A549 (cell line): Measurements from ENCODE around the gene MZT2B. TPM values are rescaled to one million over a fixed set of nuclear protein-coding genes. Genes with fewer than 3 reads are reported as not detected.
A peak's percentile ranks its signal among the peaks of the same experiment; 100 is the strongest.
"Not testable (repeated sequence)": the region's sequence is repeated elsewhere in the genome, so short reads cannot be mapped to it uniquely, and the experiment has no call there.

Experiments
- ATAC-seq, 2 experiments: fragments of 200-7000 bp in 1 of 2; fragments of >200 bp in 1 of 2; cut with Nextera tagmentation in 1 of 2; cut with Tn5 transposase in 1 of 2; 3 replicates each; pipeline versions ENCODE4 v1.8.0 to v1.9.1; 2018 to 2020; ENCODE audit warnings: mild to moderate bottlenecking in 1 of 2, moderate library complexity in 1 of 2
- CTCF ChIA-PET: fragments of 300-600 bp; sonication (Branson Sonifier 250); formaldehyde crosslinking; extraction: SDS; loops from one replicate; lab custom pipeline; 2021; ENCODE audit warnings: antibody characterized with exemption, inconsistent platforms; lab: Yijun Ruan, JAX
- POLR2A ChIA-PET: fragments of 350-600 bp; formaldehyde crosslinking; extraction: SDS; loops from one replicate; lab custom pipeline; 2021; ENCODE audit warnings: antibody characterized with exemption, inconsistent platforms; lab: Yijun Ruan, JAX
- DNase-seq, 2 experiments: peaks; one replicate each; pipeline versions ENCODE4 v3.0.0 to v3.0.0-alpha.2; 2011 to 2016; ENCODE audit warnings: low read depth in 1 of 2, low spot score in 1 of 2
- FAIRE-seq: peaks from 2 replicates; lab custom pipeline; 2011; peaks lifted over from hg19 to GRCh38; lab: Jason Lieb, UNC
- H3K27ac ChIP-seq, 2 experiments: fragments of >200 bp; sonication (Bioruptor Twin); formaldehyde crosslinking; 3 replicates each; pipeline ENCODE4 v1.5.1; 2016 to 2017
- H3K4me1 ChIP-seq: fragments of >200 bp; sonication (Bioruptor Twin); formaldehyde crosslinking; 3 replicates; pipeline ENCODE4 v1.6.1; 2016
- H3K4me2 ChIP-seq: fragments of >200 bp; sonication (Bioruptor Twin); formaldehyde crosslinking; 3 replicates; pipeline ENCODE4 v1.6.1; 2016
- H3K4me3 ChIP-seq: fragments of >200 bp; sonication (Bioruptor Twin); formaldehyde crosslinking; 3 replicates; pipeline ENCODE4 v1.5.1; 2016
- H3K9me3 ChIP-seq: fragments of >200 bp; sonication (Bioruptor Twin); formaldehyde crosslinking; 3 replicates; pipeline ENCODE4 v1.6.1; 2016
- CBX2 ChIP-seq: fragments of 200-600 bp; sonication (generic); IDR thresholded peaks from 2 replicates; pipeline ENCODE4 v1.6.1; 2016; ENCODE audit warnings: low read depth, mild to moderate bottlenecking, borderline replicate concordance
- CHD2 ChIP-seq: fragments of 150-350 bp; IDR thresholded peaks from 2 replicates; pipeline ENCODE4 v1.6.1; 2014; ENCODE audit warnings: low read length; ENCODE audit not compliant: partially characterized antibody
- CHD4 ChIP-seq: fragments of 200-600 bp; sonication (generic); IDR thresholded peaks from 2 replicates; pipeline ENCODE4 v1.6.1; 2016; ENCODE audit warnings: antibody characterized with exemption, mild to moderate bottlenecking, borderline replicate concordance
- EP300 ChIP-seq, 2 experiments: fragments of >200 bp; sonication (Bioruptor Twin); formaldehyde crosslinking; IDR thresholded peaks; 2 replicates in 1 of 2; 3 replicates in 1 of 2; pipeline ENCODE4 v1.6.1; 2016 to 2017
- FOSB ChIP-seq: fragments of 250-450 bp; sonication (Bioruptor Pico); IDR thresholded peaks from 2 replicates; pipeline ENCODE4 v1.5.0; 2020; ENCODE audit warnings: mild to moderate bottlenecking, moderate library complexity
- FOXS1 ChIP-seq: fragments of 250-450 bp; sonication (Bioruptor Pico); IDR thresholded peaks from 2 replicates; pipeline ENCODE4 v1.5.0; 2020; ENCODE audit warnings: mild to moderate bottlenecking, moderate library complexity
- HOXB13 ChIP-seq: fragments of 250-450 bp; sonication (Bioruptor Pico); IDR thresholded peaks from 2 replicates; pipeline ENCODE4 v1.5.0; 2020; ENCODE audit warnings: low read depth, mild to moderate bottlenecking, moderate library complexity
- KDM5A ChIP-seq: fragments of 200-600 bp; sonication (generic); IDR thresholded peaks from 2 replicates; pipeline ENCODE4 v1.6.1; 2016; ENCODE audit warnings: antibody characterized with exemption, mild to moderate bottlenecking
- MYC ChIP-seq: IDR thresholded peaks from 2 replicates; pipeline ENCODE4 v1.6.1; 2012; ENCODE audit warnings: mild to moderate bottlenecking, inconsistent platforms, low read length, improper control_type of control experiment, borderline replicate concordance
- NPAS2 ChIP-seq: fragments of 250-450 bp; sonication (Bioruptor Pico); IDR thresholded peaks from 2 replicates; pipeline ENCODE4 v1.8.0; 2022; ENCODE audit warnings: mild to moderate bottlenecking, moderate library complexity, borderline replicate concordance
- PHF8 ChIP-seq: fragments of 200-600 bp; sonication (generic); IDR thresholded peaks from 2 replicates; pipeline ENCODE4 v1.6.1; 2016; ENCODE audit warnings: low read depth, mild to moderate bottlenecking, antibody characterized with exemption, moderate library complexity, borderline replicate concordance
- RAD21 ChIP-seq, 2 experiments: fragments of >200 bp in 1 of 2; sonication (Bioruptor Twin) in 1 of 2; formaldehyde crosslinking in 1 of 2; IDR thresholded peaks in 1 of 2; conservative IDR thresholded peaks in 1 of 2; 2 replicates in 1 of 2; 3 replicates in 1 of 2; pipeline ENCODE4 v1.6.1; 2012 to 2018; ENCODE audit warnings: inconsistent platforms in 1 of 2
- RARB ChIP-seq: fragments of 250-450 bp; sonication (Bioruptor Pico); IDR thresholded peaks from 2 replicates; pipeline ENCODE4 v1.8.0; 2021; ENCODE audit warnings: mild to moderate bottlenecking, moderate library complexity
- RNF2 ChIP-seq: fragments of 200-600 bp; sonication (generic); IDR thresholded peaks from 2 replicates; pipeline ENCODE4 v1.6.1; 2016; ENCODE audit warnings: low read depth, mild to moderate bottlenecking, antibody characterized with exemption, moderate library complexity, borderline replicate concordance
- SREBF2 ChIP-seq: fragments of 450-650 bp; IDR thresholded peaks from 2 replicates; pipeline ENCODE4 v1.6.1; 2014; ENCODE audit warnings: mild to moderate bottlenecking, moderate library complexity
- ZNF302 ChIP-seq: fragments of 250-450 bp; sonication (Bioruptor Pico); IDR thresholded peaks from 2 replicates; pipeline ENCODE4 v1.9.0; 2021; ENCODE audit warnings: inconsistent platforms, mild to moderate bottlenecking, moderate library complexity
- ZSCAN20 ChIP-seq: fragments of 250-450 bp; sonication (Bioruptor Pico); IDR thresholded peaks from 2 replicates; pipeline ENCODE4 v1.8.0; 2022; ENCODE audit warnings: mild to moderate bottlenecking, moderate library complexity
- WGBS: methylation state at CpG from one replicate; pipeline ENCODE4 v1.1.6; 2017; ENCODE audit errors: missing lambda C conversion rate; 5-methylcytosine and 5-hydroxymethylcytosine counted together
- polyA plus RNA-seq, 4 experiments: library from polyadenylated mRNA; depleted of rRNA in 3 of 4; stranded (reverse); fragments of >200 nt; fragmentation: RNase III in 1 of 4; extraction: RNeasy Plus Mini Kit Qiagen cat#74134 plus additional on column Dnase treatment in 1 of 4; gene quantifications; 2 replicates in 3 of 4; 3 replicates in 1 of 4; pipeline ENCODE4 v1.2.3, GENCODE V29; 2011 to 2017
- TF ChIP-seq, protein P1 (sequence below): fragments of 250-450 bp; sonication (Bioruptor Pico); IDR thresholded peaks from 2 replicates; pipeline ENCODE4 v1.5.0; 2021; ENCODE audit warnings: mild to moderate bottlenecking, moderate library complexity, borderline replicate concordance
- TF ChIP-seq, protein P2 (sequence below): fragments of 450-650 bp; IDR thresholded peaks from 2 replicates; pipeline ENCODE4 v1.6.1; 2014; ENCODE audit warnings: antibody characterized with exemption
- TF ChIP-seq, protein P3 (sequence below): fragments of >200 bp; sonication (Bioruptor Twin); formaldehyde crosslinking; IDR thresholded peaks from 2 replicates; pipeline ENCODE4 v1.6.1; 2016
- TF ChIP-seq, protein P4 (sequence below): IDR thresholded peaks from 2 replicates; pipeline ENCODE4 v1.6.1; 2012

Gene MZT2B
- polyA plus RNA-seq, 2 of the 4 experiments (the other 2 are of a cell fraction): 102 to 273 TPM

DNA sequence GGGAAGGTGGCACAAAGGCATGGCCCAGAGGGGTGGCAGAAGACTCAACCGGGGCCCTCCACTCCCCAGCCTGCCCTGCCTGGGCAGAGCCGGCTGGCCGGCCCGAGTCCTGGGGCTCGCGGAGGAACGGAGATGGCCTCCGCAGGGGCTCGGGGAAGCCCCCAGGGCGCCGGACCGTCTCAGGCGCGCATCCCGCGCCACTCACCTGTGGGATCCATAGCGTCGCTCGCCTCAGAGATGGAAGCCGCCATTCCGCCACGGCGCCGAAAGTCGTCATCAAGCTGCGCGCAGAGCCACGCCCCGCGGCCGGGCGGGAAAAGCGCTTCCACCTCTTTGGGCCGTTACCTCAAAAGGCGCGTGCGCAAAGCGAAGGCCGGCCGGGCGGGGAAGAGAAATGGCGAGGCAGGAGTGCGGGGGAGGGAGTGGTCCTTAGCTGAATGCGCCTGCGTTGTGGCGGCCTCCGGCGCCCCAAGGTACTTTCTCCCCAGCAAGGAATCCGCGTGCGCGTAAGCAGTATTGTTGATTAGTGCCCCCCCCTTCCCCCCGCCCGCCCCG lies 660 bp upstream of the MZT2B start, which contains the start of gene SMPD4 (continued):
- TF ChIP-seq CHD4: no peak
- TF ChIP-seq FOSB (CRISPR knock-in tag): no peak
- TF ChIP-seq RAD21 (conservative IDR thresholded peaks at IDR 0.05 in 1 of 2, IDR thresholded peaks at IDR 0.05 in 1 of 2): no peak
- no peak for TF ChIP-seq EP300 (IDR thresholded peaks at IDR 0.05)
- TF ChIP-seq KDM5A: peak; percentile 99
- TF ChIP-seq ZNF302 (CRISPR knock-in tag): no peak
- TF ChIP-seq, protein P1, sequence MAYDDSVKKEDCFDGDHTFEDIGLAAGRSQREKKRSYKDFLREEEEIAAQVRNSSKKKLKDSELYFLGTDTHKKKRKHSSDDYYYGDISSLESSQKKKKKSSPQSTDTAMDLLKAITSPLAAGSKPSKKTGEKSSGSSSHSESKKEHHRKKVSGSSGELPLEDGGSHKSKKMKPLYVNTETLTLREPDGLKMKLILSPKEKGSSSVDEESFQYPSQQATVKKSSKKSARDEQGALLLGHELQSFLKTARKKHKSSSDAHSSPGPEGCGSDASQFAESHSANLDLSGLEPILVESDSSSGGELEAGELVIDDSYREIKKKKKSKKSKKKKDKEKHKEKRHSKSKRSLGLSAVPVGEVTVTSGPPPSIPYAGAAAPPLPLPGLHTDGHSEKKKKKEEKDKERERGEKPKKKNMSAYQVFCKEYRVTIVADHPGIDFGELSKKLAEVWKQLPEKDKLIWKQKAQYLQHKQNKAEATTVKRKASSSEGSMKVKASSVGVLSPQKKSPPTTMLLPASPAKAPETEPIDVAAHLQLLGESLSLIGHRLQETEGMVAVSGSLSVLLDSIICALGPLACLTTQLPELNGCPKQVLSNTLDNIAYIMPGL: no peak
- TF ChIP-seq CBX2: no peak
- TF ChIP-seq, protein P2, sequence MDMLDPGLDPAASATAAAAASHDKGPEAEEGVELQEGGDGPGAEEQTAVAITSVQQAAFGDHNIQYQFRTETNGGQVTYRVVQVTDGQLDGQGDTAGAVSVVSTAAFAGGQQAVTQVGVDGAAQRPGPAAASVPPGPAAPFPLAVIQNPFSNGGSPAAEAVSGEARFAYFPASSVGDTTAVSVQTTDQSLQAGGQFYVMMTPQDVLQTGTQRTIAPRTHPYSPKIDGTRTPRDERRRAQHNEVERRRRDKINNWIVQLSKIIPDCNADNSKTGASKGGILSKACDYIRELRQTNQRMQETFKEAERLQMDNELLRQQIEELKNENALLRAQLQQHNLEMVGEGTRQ: no peak
- TF ChIP-seq SREBF2: no peak

DNA sequence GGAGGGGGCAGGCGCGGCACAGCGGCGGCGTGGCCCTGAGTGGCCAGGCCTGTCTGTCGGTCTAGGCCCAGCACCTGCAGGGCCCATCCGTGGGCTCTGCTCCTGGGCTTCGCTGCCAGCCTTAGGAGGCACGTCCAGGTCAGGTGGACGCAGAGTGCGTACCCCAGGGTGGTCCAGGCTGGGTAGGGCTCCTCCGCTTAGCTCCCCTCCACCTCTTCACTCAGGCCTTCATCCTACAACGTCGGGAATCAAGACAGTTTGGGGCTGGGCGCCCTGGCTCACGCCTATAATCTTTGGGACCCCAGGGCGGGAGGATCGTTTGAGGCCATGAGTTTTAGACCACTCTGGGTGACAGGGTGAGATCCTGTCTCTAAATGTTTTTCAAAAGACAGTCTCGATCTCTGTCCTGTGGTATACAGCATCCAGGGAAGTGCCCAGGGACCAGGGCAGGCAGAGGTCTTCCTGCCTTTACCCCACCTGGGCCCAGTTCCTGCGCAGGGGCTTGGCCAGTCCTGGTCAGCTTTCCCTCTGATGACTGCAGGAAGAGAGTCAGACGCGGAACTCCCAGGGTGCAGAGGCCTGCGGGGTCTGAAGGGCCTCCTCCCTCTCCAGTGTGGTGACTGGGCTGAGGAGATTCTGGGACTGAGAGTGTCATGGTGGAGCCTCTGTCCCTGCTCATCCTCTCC lies 907 bp downstream of the MZT2B start:
- H3K9me3 ChIP-seq, FAIRE-seq, DNase-seq, H3K4me1 ChIP-seq: not testable (repeated sequence)
- 2% methylated on average over 6 of the region's 23 CpGs for WGBS
- Histone ChIP-seq H3K27ac (peak overlapping the region; percentile 93 to 99), H3K4me3 (peak overlapping the region; percentile 99), H3K4me2 (peak overlapping the region; percentile 98)
- ATAC-seq: peak; percentile 15 to 40; a peak in 5 of 6 replicates
- ChIA-PET POLR2A (interaction anchor here (2.1 kb wide), 2 partner anchors 154 to 159 kb away, joined by 8 to 24 read pairs; partner anchors contain the start of gene IMP4), CTCF (interaction anchor here (0.7 to 6.0 kb wide), 8 partner anchors 10 to 159 kb away, joined by 3 to 96 read pairs (median 6); partner anchors contain the start of gene IMP4)

DNA sequence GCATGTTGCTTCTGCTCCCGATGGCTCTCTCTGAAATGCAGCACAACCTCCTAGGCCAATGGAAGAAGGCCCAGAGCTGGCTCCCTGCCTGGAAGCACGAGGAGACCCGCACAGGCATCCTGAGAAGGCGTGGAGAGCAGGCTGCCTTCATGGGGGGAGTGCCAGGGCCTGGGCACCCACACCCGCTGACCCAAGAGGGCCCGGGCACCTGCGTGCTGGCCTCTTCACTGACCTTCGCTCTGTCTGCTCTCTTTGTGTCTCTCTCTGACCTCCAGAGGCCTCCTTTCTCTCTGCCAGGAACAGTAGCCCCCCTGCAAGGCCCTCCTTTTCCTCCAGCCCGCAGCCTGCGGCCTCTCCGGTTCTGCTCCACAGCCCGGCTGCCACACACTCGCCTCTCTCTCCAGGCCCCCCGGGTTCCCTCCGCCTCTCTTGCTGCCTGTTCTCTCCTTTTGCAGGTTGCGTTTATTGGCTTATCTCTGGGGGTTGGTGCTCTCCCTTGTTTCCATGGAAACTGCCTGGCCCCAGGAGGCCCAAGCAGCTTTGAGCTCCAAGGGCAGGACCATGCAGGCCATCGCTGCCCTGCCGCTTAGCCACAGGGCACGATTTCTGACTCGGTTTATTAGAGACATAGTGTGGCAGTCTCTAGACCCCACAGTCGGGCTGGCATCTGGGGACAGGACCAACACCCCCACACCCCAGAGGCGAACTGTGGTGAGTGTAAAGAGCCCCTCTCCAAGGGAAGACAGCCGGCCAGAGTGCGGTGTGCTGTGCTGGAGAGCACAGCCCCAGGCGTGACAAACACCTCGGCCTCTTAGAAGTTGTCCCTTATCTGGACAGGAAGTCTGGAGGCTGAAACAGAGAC lies 1.7 kb downstream of the MZT2B start:
- TF ChIP-seq, protein P3, sequence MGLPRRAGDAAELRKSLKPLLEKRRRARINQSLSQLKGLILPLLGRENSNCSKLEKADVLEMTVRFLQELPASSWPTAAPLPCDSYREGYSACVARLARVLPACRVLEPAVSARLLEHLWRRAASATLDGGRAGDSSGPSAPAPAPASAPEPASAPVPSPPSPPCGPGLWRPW: no peak
- no peak for TF ChIP-seq HOXB13 (CRISPR knock-in tag)
- no peak for TF ChIP-seq FOXS1 (CRISPR knock-in tag)
- no peak for TF ChIP-seq NPAS2
- TF ChIP-seq ZSCAN20 (CRISPR knock-in tag): no peak
- no peak for TF ChIP-seq MYC
- no peak for TF ChIP-seq CHD2
- TF ChIP-seq PHF8: no peak
- no peak for TF ChIP-seq RNF2
- no peak for TF ChIP-seq RARB (CRISPR knock-in tag)
- TF ChIP-seq, protein P4, sequence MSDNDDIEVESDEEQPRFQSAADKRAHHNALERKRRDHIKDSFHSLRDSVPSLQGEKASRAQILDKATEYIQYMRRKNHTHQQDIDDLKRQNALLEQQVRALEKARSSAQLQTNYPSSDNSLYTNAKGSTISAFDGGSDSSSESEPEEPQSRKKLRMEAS: no peak
- TF ChIP-seq RAD21 (conservative IDR thresholded peaks at IDR 0.05 in 1 of 2, IDR thresholded peaks at IDR 0.05 in 1 of 2): no peak
- no peak for FAIRE-seq
- WGBS: 82% methylated on average over 23 of the region's 26 CpGs
- no peak for ATAC-seq
- Histone ChIP-seq H3K4me2 (peak overlapping the region; percentile 98), H3K9me3 (no peaks in the 10 kb centered on the region), H3K4me1 (peaks cover 9% of the 10 kb centered on the region; the same call in 2 of the 3 replicates), H3K4me3 (peak overlapping the region; percentile 99), H3K27ac (peak overlapping the region; percentile 93 to 99; a peak in 4 of 6 replicates)
- ChIA-PET CTCF (interaction anchor here (6.0 kb wide), 1 partner anchor 150 kb away, joined by 96 read pairs; no protein-coding TSS in a partner anchor), POLR2A (no interaction called here)
- no peak for DNase-seq
